GM19455 (cell line): ENCODE data around the gene TMEM9B.
"Not testable (repeated sequence)": the region's sequence is repeated elsewhere in the genome, so short reads cannot be mapped to it uniquely, and the experiment has no call there.

Experiments
- ATAC-seq: cut with Tn5 transposase; IDR thresholded peaks from one replicate; pipeline ENCODE4 v1.9.1; 2021; ENCODE audit not compliant: unreplicated experiment

TMEM9B gene

GRCh38 chr11:8979365-8979764 is 15.1 kb upstream of the TMEM9B start:
- ATAC-seq: not testable (repeated sequence)

GRCh38 chr11:8973121-8973520 is 8.9 kb upstream of the TMEM9B start:
- ATAC-seq: no peak

- no peak for ATAC-seq
Observed at GRCh38 chr11:8971924-8972316, 7.7 kb upstream of the TMEM9B start.

GRCh38 chr11:8971196-8971923 is 7.1 kb upstream of the TMEM9B start:
- ATAC-seq: no peak

GRCh38 chr11:8967184-8967583 is 2.9 kb upstream of the TMEM9B start:
- ATAC-seq: no peak

- peak; percentile 71 for ATAC-seq
Observed at GRCh38 chr11:8963569-8964323, 496 bp downstream of the TMEM9B start.

- ATAC-seq: no peak
Observed at GRCh38 chr11:8962841-8963240, 1.4 kb downstream of the TMEM9B start.

GRCh38 chr11:8961401-8961800 is 2.8 kb downstream of the TMEM9B start:
- no peak for ATAC-seq

GRCh38 chr11:8959546-8960166 is 4.6 kb downstream of the TMEM9B start:
- peak; percentile 38 for ATAC-seq

GRCh38 chr11:8956860-8957259 is 7.4 kb downstream of the TMEM9B start:
- ATAC-seq: no peak

GRCh38 chr11:8948886-8949285 is 15.4 kb downstream of the TMEM9B start:
- no peak for ATAC-seq

GRCh38 chr11:8947230-8947943 is 16.9 kb downstream of the TMEM9B start:
- no peak for ATAC-seq

- ATAC-seq: no peak
Observed at GRCh38 chr11:8942518-8943066, 21.6 kb downstream of the TMEM9B start, which contains the start of gene ASCL3. Gene ASCL3 (minus strand): TSS chr11:8943016. CDS start chr11:8938161, 4,855 bp downstream.

- ATAC-seq: no peak
Observed at GRCh38 chr11:8941341-8942103, 22.7 kb downstream of the TMEM9B start.

- no peak for ATAC-seq
Observed at GRCh38 chr11:8937659-8938058, 26.6 kb downstream of the TMEM9B start.

GRCh38 chr11:8937159-8937558 is 27.1 kb downstream of the TMEM9B start:
- no peak for ATAC-seq

- not testable (repeated sequence) for ATAC-seq
Observed at GRCh38 chr11:8935789-8936188, 28.5 kb downstream of the TMEM9B start.

GRCh38 chr11:8934742-8935488 is 29.3 kb downstream of the TMEM9B start:
- ATAC-seq: no peak

- ATAC-seq: no peak
Observed at GRCh38 chr11:8933931-8934330, 30.3 kb downstream of the TMEM9B start.
